K562 (cell line): ENCODE results near the gene MAN2A1. TPM values are rescaled to one million over a fixed set of nuclear protein-coding genes. Genes with fewer than 3 reads are reported as not detected.

Source experiments
- CUX1 ChIP-seq: fragments of 200-800 bp; sonication (Bioruptor generic); IDR thresholded peaks from 2 replicates; pipeline ENCODE4 v1.6.1; 2016; ENCODE audit warnings: missing genetic modification characterization, missing compliant biosample characterization
- HLTF ChIP-seq: fragments of 450-650 bp; IDR thresholded peaks from 2 replicates; pipeline ENCODE4 v1.6.1; 2016
- KDM4B ChIP-seq, 2 experiments: fragments of 450-650 bp in 1 of 2; sonication (generic) in 1 of 2; IDR thresholded peaks; 2 replicates each; pipeline ENCODE4 v1.6.1; 2016 to 2017; ENCODE audit warnings: borderline replicate concordance in 2 of 2, antibody characterized with exemption in 1 of 2, low read depth in 1 of 2, mild to moderate bottlenecking in 1 of 2
- PPARD ChIP-seq: fragments of 250-450 bp; sonication (Bioruptor Pico); IDR thresholded peaks from 2 replicates; pipeline ENCODE4 v1.8.0; 2022; ENCODE audit warnings: inconsistent platforms, mild to moderate bottlenecking, moderate library complexity
- TFAP4 ChIP-seq: sonication (generic); formaldehyde crosslinking; IDR thresholded peaks from 2 replicates; pipeline ENCODE4 v1.8.0; 2022; ENCODE audit warnings: missing genetic modification reagents, mild to moderate bottlenecking, moderate library complexity, borderline replicate concordance
- ZNF589 ChIP-seq: fragments of 200-800 bp; sonication (Bioruptor generic); IDR thresholded peaks from 2 replicates; pipeline ENCODE4 v1.6.1; 2016; ENCODE audit warnings: low read depth, missing genetic modification characterization, missing compliant biosample characterization
- polyA plus RNA-seq, 8 experiments: library from polyadenylated mRNA; depleted of rRNA in 4 of 8; stranded (reverse) in 5 of 8; unstranded in 3 of 8; fragments of >200 nt; fragmentation: Nextera tagmentation in 2 of 8; fragmentation: Illumina TruSeq in 1 of 8; extraction: Ambion mirVana in 2 of 8; extraction: Trizol in 1 of 8; gene quantifications; 2 replicates each; pipeline versions ENCODE4 v1.2.1 to v1.2.3, GENCODE V29; 2011 to 2014; ENCODE audit warnings: inconsistent platforms in 1 of 8, missing spikeins in 1 of 8
- total RNA-seq, 7 experiments: library from RNA; depleted of rRNA in 6 of 7; stranded (reverse); fragments of >200 nt in 6 of 7; fragmentation: Illumina TruSeq in 2 of 7; extraction: Trizol in 2 of 7; gene quantifications; 2 replicates each; pipeline versions ENCODE4 v1.2.1 to v1.2.3, GENCODE V29; 2011 to 2021; ENCODE audit warnings: low replicate concordance in 1 of 7

The MAN2A1 gene
- total and polyA plus RNA-seq, 9 of the 15 experiments (the other 6 are each of a cell fraction or from before 2014, with no cell fraction given), result 5.2 to 32.0 (median 19.8) TPM

GRCh38 chr5:109784687-109785086 is 95.0 kb downstream of the MAN2A1 start (continued):
- no peak for TF ChIP-seq CUX1
- no peak for TF ChIP-seq PPARD (CRISPR knock-in tag)
- no peak for TF ChIP-seq HLTF
- no peak for TF ChIP-seq TFAP4
- TF ChIP-seq KDM4B (IDR thresholded peaks at IDR 0.05; ENCODE audit: borderline replicate concordance in 2 of 2, low read depth in 1 of 2), result no peak
- no peak for TF ChIP-seq ZNF589
